ENCODE measurements around the gene GET4.

Gene GET4

GRCh38 chr7:835485-836401 lies 40.6 kb upstream of the GET4 start:
- peaks cover 19% of the 10 kb centered on the region for H3K4me1 ChIP-seq (ENCODE audit: control insufficient read depth, insufficient read depth, low read length)
- no peak overlapping the region for H3K9ac ChIP-seq (ENCODE audit: low read depth, low read length)
- H3K27me3 ChIP-seq (ENCODE audit: control insufficient read depth, insufficient read depth, low read length) = no peaks in the 10 kb centered on the region
- H3K4me3 ChIP-seq (ENCODE audit: low read depth, low read length) = no peak overlapping the region
- H3K36me3 ChIP-seq (ENCODE audit: control insufficient read depth, insufficient read depth, low read length) = peaks cover 41% of the 10 kb centered on the region
- H3K27ac ChIP-seq (ENCODE audit: low read depth, low read length) = no peak overlapping the region
- no peaks in the 10 kb centered on the region for H3K9me3 ChIP-seq (ENCODE audit: control insufficient read depth, insufficient read depth, low read length)

DNA sequence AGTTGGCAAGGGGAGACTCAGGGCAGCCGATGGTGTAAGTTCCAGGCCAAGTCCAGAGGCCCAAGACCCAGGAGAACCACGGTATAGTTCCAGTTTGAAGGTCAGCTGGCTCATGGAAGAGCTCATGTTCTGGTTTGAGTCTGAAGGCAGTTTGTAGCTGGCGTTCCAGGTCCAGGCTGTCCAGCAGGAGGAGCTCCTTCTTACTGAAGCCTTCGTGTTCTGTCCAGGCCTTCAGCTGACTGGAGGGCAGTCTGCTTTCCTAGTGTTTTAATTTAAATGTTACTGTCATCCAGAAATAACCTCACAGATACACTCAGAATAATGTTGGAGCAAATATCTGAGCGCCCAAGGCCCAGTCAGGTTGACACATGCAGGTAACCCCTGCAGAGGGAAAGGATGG lies 39.9 kb upstream of the GET4 start:
- H3K27me3 ChIP-seq (ENCODE audit: control insufficient read depth, insufficient read depth, low read length) = no peaks in the 10 kb centered on the region
- no peak overlapping the region for H3K27ac ChIP-seq (ENCODE audit: low read depth, low read length)
- H3K9me3 ChIP-seq (ENCODE audit: control insufficient read depth, insufficient read depth, low read length) = no peaks in the 10 kb centered on the region
- H3K4me3 ChIP-seq (ENCODE audit: low read depth, low read length) = no peak overlapping the region
- H3K36me3 ChIP-seq (ENCODE audit: control insufficient read depth, insufficient read depth, low read length) = peaks cover 44% of the 10 kb centered on the region
- H3K4me1 ChIP-seq (ENCODE audit: control insufficient read depth, insufficient read depth, low read length) = peaks cover 15% of the 10 kb centered on the region
- no peak overlapping the region for H3K9ac ChIP-seq (ENCODE audit: low read depth, low read length)

GRCh38 chr7:837001-837400 lies 39.4 kb upstream of the GET4 start:
- no peak overlapping the region for H3K27ac ChIP-seq (ENCODE audit: low read depth, low read length)
- no peak overlapping the region for H3K4me3 ChIP-seq (ENCODE audit: low read depth, low read length)
- H3K9ac ChIP-seq (ENCODE audit: low read depth, low read length) = no peak overlapping the region
- peaks cover 10% of the 10 kb centered on the region for H3K4me1 ChIP-seq (ENCODE audit: control insufficient read depth, insufficient read depth, low read length)
- H3K27me3 ChIP-seq (ENCODE audit: control insufficient read depth, insufficient read depth, low read length) = no peaks in the 10 kb centered on the region
- H3K36me3 ChIP-seq (ENCODE audit: control insufficient read depth, insufficient read depth, low read length) = peaks cover 49% of the 10 kb centered on the region
- no peaks in the 10 kb centered on the region for H3K9me3 ChIP-seq (ENCODE audit: control insufficient read depth, insufficient read depth, low read length)

DNA sequence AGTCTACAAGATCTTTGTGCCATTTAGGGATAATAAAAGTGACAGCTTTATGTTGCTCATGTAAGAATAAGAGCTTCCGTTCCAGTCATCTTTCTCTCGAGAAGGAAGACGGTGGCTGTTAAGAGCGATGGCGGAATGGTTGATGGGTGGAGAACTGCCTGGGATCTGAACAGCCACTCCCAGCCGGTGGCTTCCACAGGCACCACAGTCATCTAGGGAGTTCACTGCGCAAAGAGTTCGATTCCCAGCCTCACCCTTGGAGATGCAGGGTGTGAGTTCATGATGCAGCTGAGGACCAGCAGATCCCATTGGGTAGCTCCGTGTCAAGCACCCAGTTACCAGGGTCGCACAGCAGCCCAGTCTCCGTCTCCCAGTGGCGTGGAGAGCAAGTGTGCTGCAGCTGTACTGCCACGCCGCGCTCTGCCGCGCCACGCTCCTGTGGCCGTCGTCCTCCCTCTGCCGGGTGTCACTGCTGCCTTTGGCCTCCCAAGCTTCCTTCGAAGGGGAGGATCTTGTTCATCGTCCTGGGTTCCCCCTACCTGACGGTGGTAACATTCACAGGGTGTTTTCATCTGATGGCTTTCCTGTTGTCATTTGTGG lies 36.3 kb upstream of the GET4 start:
- Histone ChIP-seq H3K9ac (ENCODE audit: low read depth, low read length) (no peak overlapping the region), H3K27ac (ENCODE audit: low read depth, low read length) (no peak overlapping the region), H3K4me3 (ENCODE audit: low read depth, low read length) (no peak overlapping the region), H3K9me3 (ENCODE audit: control insufficient read depth, insufficient read depth, low read length) (no peaks in the 10 kb centered on the region), H3K36me3 (ENCODE audit: control insufficient read depth, insufficient read depth, low read length) (peaks cover 68% of the 10 kb centered on the region), H3K27me3 (ENCODE audit: control insufficient read depth, insufficient read depth, low read length) (no peaks in the 10 kb centered on the region), H3K4me1 (ENCODE audit: control insufficient read depth, insufficient read depth, low read length) (no peaks in the 10 kb centered on the region)

DNA sequence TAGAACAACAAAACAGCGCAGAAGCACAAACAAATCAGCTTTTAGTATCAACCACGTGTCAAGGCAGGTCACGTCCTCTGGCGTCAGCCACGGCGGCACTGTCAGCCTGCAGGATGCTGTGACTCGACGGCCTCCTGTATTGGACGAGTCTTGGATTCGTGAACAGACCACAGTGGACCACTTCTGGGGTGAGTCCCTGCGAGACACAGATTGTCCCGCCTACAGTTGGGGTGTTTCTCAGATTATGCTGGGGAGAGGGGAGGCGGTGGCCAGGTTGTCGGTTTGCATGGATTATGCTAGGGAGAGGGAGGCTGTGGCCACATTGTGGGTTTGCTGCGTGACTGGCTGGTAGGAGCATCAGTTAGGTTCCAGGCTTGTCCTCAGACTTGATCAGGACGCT lies 34.4 kb upstream of the GET4 start:
- Histone ChIP-seq H3K9me3 (ENCODE audit: control insufficient read depth, insufficient read depth, low read length) (no peaks in the 10 kb centered on the region), H3K9ac (ENCODE audit: low read depth, low read length) (no peak overlapping the region), H3K4me1 (ENCODE audit: control insufficient read depth, insufficient read depth, low read length) (no peaks in the 10 kb centered on the region), H3K4me3 (ENCODE audit: low read depth, low read length) (no peak overlapping the region), H3K27ac (ENCODE audit: low read depth, low read length) (no peak overlapping the region), H3K27me3 (ENCODE audit: control insufficient read depth, insufficient read depth, low read length) (no peaks in the 10 kb centered on the region), H3K36me3 (ENCODE audit: control insufficient read depth, insufficient read depth, low read length) (peaks cover 66% of the 10 kb centered on the region)

GRCh38 chr7:842431-843031 lies 33.8 kb upstream of the GET4 start:
- H3K27ac ChIP-seq (ENCODE audit: low read depth, low read length) = no peak overlapping the region
- H3K4me3 ChIP-seq (ENCODE audit: low read depth, low read length) = no peak overlapping the region
- H3K27me3 ChIP-seq (ENCODE audit: control insufficient read depth, insufficient read depth, low read length) = no peaks in the 10 kb centered on the region
- no peaks in the 10 kb centered on the region for H3K4me1 ChIP-seq (ENCODE audit: control insufficient read depth, insufficient read depth, low read length)
- no peaks in the 10 kb centered on the region for H3K9me3 ChIP-seq (ENCODE audit: control insufficient read depth, insufficient read depth, low read length)
- peaks cover 61% of the 10 kb centered on the region for H3K36me3 ChIP-seq (ENCODE audit: control insufficient read depth, insufficient read depth, low read length)
- no peak overlapping the region for H3K9ac ChIP-seq (ENCODE audit: low read depth, low read length)

DNA sequence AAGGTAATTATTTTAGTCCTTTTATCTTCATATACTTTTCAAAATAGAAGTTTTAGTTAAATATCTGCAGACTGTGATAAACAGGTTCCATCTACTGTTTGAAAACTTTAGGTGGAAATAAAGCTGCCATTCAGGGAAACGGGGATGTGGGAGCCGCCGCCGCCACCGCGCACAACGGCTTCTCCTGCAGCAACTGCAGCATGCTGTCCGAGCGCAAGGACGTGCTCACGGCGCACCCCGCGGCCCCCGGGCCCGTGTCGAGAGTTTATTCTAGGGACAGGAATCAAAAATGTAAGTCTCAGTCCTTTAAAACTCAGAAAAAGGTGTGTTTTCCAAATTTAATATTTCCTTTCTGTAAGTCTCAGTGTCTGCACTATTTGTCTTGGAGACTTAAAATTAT lies 33.1 kb upstream of the GET4 start:
- peaks cover 59% of the 10 kb centered on the region for H3K36me3 ChIP-seq (ENCODE audit: control insufficient read depth, insufficient read depth, low read length)
- H3K27ac ChIP-seq (ENCODE audit: low read depth, low read length) = no peak overlapping the region
- no peaks in the 10 kb centered on the region for H3K4me1 ChIP-seq (ENCODE audit: control insufficient read depth, insufficient read depth, low read length)

GRCh38 chr7:844043-844442 lies 32.3 kb upstream of the GET4 start:
- Histone ChIP-seq H3K9ac (ENCODE audit: low read depth, low read length) (no peak overlapping the region), H3K36me3 (ENCODE audit: control insufficient read depth, insufficient read depth, low read length) (peaks cover 56% of the 10 kb centered on the region), H3K4me1 (ENCODE audit: control insufficient read depth, insufficient read depth, low read length) (no peaks in the 10 kb centered on the region), H3K27me3 (ENCODE audit: control insufficient read depth, insufficient read depth, low read length) (no peaks in the 10 kb centered on the region), H3K4me3 (ENCODE audit: low read depth, low read length) (no peak overlapping the region), H3K9me3 (ENCODE audit: control insufficient read depth, insufficient read depth, low read length) (no peaks in the 10 kb centered on the region), H3K27ac (ENCODE audit: low read depth, low read length) (no peak overlapping the region)

More for the DNA sequence above, 33.1 kb upstream of the GET4 start:
- Histone ChIP-seq H3K9ac (ENCODE audit: low read depth, low read length) (no peak overlapping the region), H3K4me3 (ENCODE audit: low read depth, low read length) (no peak overlapping the region), H3K27me3 (ENCODE audit: control insufficient read depth, insufficient read depth, low read length) (no peaks in the 10 kb centered on the region), H3K9me3 (ENCODE audit: control insufficient read depth, insufficient read depth, low read length) (no peaks in the 10 kb centered on the region)

DNA sequence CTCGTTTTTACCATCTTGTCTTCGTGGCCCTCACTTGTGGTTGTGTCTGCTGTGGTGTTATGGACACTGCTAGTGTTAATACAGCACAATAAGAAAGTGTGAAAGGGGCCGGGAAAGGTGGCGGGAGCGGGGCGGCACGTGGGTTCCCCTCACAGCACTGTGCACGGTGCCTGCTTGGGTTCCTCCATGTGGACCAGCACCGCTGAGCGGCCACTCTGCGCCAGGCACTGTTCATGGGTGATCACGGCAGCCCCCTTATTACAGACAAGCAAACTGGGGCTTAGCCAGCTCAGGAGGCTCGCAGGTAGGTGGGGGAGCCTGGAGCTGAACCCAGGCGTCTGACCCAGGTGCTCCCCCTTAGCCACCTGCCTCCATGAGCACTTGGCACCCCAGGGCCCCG lies 31.8 kb upstream of the GET4 start:
- Histone ChIP-seq H3K9me3 (ENCODE audit: control insufficient read depth, insufficient read depth, low read length) (no peaks in the 10 kb centered on the region), H3K4me1 (ENCODE audit: control insufficient read depth, insufficient read depth, low read length) (no peaks in the 10 kb centered on the region), H3K4me3 (ENCODE audit: low read depth, low read length) (no peak overlapping the region), H3K27ac (ENCODE audit: low read depth, low read length) (no peak overlapping the region), H3K27me3 (ENCODE audit: control insufficient read depth, insufficient read depth, low read length) (no peaks in the 10 kb centered on the region), H3K9ac (ENCODE audit: low read depth, low read length) (no peak overlapping the region), H3K36me3 (ENCODE audit: control insufficient read depth, insufficient read depth, low read length) (peaks cover 57% of the 10 kb centered on the region)

DNA sequence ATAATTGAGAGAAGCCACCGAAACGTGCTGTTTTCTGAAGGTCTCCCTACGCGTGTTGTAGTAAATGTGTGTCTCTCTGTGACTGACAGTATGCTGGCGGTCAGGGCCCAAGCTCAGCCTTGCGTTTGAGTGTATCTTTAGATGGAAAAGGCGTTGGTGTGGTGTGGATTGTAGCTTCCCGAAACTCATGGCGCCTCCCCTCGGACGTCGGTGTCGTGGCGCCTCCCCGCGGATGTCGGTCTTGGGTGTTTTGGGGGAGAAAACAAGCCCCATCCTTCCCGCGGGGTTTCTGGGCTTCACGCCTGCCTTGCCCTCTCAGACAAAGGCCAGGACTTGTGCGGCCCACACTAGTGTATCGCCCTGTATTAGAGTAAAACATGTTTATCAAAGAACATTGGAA lies 31.3 kb upstream of the GET4 start:
- H3K36me3 ChIP-seq (ENCODE audit: control insufficient read depth, insufficient read depth, low read length) = peaks cover 57% of the 10 kb centered on the region
- H3K9ac ChIP-seq (ENCODE audit: low read depth, low read length) = no peak overlapping the region
- no peak overlapping the region for H3K4me3 ChIP-seq (ENCODE audit: low read depth, low read length)
- no peaks in the 10 kb centered on the region for H3K9me3 ChIP-seq (ENCODE audit: control insufficient read depth, insufficient read depth, low read length)
- no peaks in the 10 kb centered on the region for H3K4me1 ChIP-seq (ENCODE audit: control insufficient read depth, insufficient read depth, low read length)
- H3K27ac ChIP-seq (ENCODE audit: low read depth, low read length) = no peak overlapping the region
- no peaks in the 10 kb centered on the region for H3K27me3 ChIP-seq (ENCODE audit: control insufficient read depth, insufficient read depth, low read length)

DNA sequence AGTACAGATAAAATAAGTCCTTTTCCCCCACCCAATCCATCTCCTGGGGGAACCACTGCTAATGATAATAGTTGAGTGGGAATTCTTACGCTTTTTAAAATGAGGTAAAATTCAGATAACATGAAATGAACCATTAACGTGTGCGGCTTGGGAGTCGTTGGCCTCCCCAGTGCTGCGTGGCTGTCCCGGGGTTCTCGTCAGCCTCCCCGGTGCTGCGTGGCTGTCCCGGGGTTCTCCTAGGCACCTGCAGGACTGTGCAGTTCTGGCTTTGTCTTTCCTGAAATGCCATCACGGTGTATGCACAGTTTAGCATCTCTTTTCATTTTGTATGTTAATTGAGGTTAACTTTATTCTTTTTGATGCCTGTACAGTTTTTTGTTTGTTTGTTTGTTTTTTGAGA lies 30.6 kb upstream of the GET4 start:
- Histone ChIP-seq H3K4me1 (ENCODE audit: control insufficient read depth, insufficient read depth, low read length) (no peaks in the 10 kb centered on the region), H3K27ac (ENCODE audit: low read depth, low read length) (no peak overlapping the region), H3K9ac (ENCODE audit: low read depth, low read length) (no peak overlapping the region), H3K27me3 (ENCODE audit: control insufficient read depth, insufficient read depth, low read length) (no peaks in the 10 kb centered on the region), H3K36me3 (ENCODE audit: control insufficient read depth, insufficient read depth, low read length) (peaks cover 58% of the 10 kb centered on the region), H3K4me3 (ENCODE audit: low read depth, low read length) (no peak overlapping the region), H3K9me3 (ENCODE audit: control insufficient read depth, insufficient read depth, low read length) (no peaks in the 10 kb centered on the region)

All from HUES48 (cell line).